ENCODE data around the gene NR2F1. TPM values are rescaled to one million over a fixed set of nuclear protein-coding genes. Genes with fewer than 3 reads are reported as not detected.
A peak's percentile ranks its signal among the peaks of the same experiment; 100 is the strongest.

Gene NR2F1
- total RNA-seq, 1 experiment from 2014 or later: 1.3 TPM

DNA sequence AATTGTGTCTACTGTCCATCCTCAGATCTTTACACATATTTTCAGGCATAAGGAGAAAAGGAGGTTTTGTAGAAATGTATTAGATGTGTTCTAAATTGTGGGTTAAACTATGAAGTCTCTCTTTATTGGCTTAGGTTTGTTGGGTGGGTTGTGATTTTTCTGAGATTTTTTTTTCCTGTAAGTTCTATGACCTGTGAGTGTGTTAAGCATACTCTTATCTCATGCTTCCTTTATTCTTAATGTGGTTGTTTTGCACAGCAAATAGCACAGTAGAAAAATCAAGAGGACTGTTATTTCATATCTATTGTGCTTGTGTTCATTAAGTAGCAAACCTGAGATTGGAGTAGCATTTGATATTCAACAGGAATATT lies 23.3 kb downstream of the NR2F1 start:
- DNase-seq: no peak
- no peaks in the 10 kb centered on the region for H3K9me3 ChIP-seq (ENCODE audit: insufficient read depth, low read depth)
- POLR2A ChIA-PET (ENCODE audit: unreplicated experiment): no interaction called here
- H3K4me3 ChIP-seq: no peak overlapping the region
- H2AFZ ChIP-seq: no peak overlapping the region
- no peaks in the 10 kb centered on the region for H3K79me2 ChIP-seq (ENCODE audit: low read depth)
- H3K9me2 ChIP-seq (ENCODE audit: insufficient read depth): no peaks in the 10 kb centered on the region
- H3K27ac ChIP-seq: no peak overlapping the region
- no peaks in the 10 kb centered on the region for H3K27me3 ChIP-seq (ENCODE audit: insufficient read depth, low read depth)
- H3K4me1 ChIP-seq (replicated peaks; ENCODE audit: insufficient read depth): peaks cover 21% of the 10 kb centered on the region
- no peak for TF ChIP-seq EZH2 (IDR thresholded peaks at IDR 0.05; ENCODE audit: low read depth)
- TF ChIP-seq, protein P1, sequence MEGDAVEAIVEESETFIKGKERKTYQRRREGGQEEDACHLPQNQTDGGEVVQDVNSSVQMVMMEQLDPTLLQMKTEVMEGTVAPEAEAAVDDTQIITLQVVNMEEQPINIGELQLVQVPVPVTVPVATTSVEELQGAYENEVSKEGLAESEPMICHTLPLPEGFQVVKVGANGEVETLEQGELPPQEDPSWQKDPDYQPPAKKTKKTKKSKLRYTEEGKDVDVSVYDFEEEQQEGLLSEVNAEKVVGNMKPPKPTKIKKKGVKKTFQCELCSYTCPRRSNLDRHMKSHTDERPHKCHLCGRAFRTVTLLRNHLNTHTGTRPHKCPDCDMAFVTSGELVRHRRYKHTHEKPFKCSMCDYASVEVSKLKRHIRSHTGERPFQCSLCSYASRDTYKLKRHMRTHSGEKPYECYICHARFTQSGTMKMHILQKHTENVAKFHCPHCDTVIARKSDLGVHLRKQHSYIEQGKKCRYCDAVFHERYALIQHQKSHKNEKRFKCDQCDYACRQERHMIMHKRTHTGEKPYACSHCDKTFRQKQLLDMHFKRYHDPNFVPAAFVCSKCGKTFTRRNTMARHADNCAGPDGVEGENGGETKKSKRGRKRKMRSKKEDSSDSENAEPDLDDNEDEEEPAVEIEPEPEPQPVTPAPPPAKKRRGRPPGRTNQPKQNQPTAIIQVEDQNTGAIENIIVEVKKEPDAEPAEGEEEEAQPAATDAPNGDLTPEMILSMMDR (conservative IDR thresholded peaks at IDR 0.05): no peak
- no peaks in the 10 kb centered on the region for H4K20me1 ChIP-seq (ENCODE audit: insufficient read depth)
- H3K36me3 ChIP-seq (ENCODE audit: low read depth): no peaks in the 10 kb centered on the region
- H3K4me2 ChIP-seq: no peak overlapping the region; the same call in 1 of the 2 replicates
- no TSS peak for BruUV-seq (replicated peaks)
- intact Hi-C loops (cut with micrococcal nuclease; ENCODE audit: unreplicated experiment): no loop called here
- H3F3A ChIP-seq (ENCODE audit: insufficient read depth, low read depth): peaks cover 14% of the 10 kb centered on the region; the same call in 1 of the 2 replicates
- CTCF ChIA-PET: no interaction called here

DNA sequence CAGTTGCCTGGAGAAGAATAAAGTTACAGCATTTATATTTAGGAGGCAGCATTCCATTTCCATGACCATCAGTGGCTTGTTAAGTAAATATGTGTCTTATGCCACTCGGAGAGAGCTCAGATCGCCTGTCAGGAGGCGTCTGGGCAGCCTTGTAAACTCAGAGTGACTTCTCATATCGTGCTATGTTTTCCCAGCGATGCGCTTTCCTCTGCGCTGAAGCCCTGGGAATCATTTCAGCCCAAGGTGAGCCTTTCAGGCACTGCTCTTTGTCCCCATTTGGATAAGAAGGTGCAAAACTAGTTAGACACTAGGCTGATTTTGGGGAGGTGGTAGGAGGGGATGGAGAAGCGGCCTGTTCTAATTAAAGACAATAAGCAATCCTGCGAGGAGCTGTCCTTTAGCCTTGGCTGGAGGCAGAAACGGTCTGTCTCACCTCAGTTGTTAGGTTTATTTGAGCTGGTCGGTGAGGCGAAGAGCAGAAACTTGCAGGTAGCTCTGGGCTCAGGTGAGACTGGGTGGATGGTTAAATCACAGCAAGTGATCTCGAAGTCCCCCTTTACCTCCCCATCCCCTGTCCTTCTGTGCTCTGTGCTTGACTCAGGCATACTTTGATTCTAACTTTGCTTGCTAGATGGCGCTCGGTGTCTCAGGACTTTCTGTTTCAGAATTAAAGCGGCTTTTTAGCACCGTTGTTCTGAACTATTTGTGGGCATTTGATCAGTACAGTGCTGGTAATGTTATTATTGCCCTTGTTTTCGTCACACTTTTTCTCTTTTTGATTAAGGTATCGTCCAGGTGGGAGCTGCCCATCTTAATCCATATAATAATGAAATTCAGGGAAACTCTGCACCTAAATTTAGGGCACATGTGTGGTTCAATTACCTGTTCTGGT lies 24.6 kb downstream of the NR2F1 start:
- no peak for TF ChIP-seq EZH2 (IDR thresholded peaks at IDR 0.05; ENCODE audit: low read depth)
- TF ChIP-seq, protein P1 (conservative IDR thresholded peaks at IDR 0.05): peak; percentile 58; the same call in 1 of the 2 replicates
- no peaks in the 10 kb centered on the region for H3K27me3 ChIP-seq (ENCODE audit: insufficient read depth, low read depth)
- DNase-seq: peak; percentile 38 to 88
- peaks cover 14% of the 10 kb centered on the region; the same call in 1 of the 2 replicates for H3F3A ChIP-seq (ENCODE audit: insufficient read depth, low read depth)
- peak overlapping the region; percentile 47 for H3K4me3 ChIP-seq
- H3K4me1 ChIP-seq (replicated peaks; ENCODE audit: insufficient read depth): peaks cover 21% of the 10 kb centered on the region
- H3K4me2 ChIP-seq: peak overlapping the region; percentile 77
- H4K20me1 ChIP-seq (ENCODE audit: insufficient read depth): no peaks in the 10 kb centered on the region
- H2AFZ ChIP-seq: peak overlapping the region; percentile 74
- H3K27ac ChIP-seq: peak overlapping the region; percentile 60
- no TSS peak for BruUV-seq (replicated peaks)
- no peaks in the 10 kb centered on the region for H3K79me2 ChIP-seq (ENCODE audit: low read depth)
- H3K9me2 ChIP-seq (ENCODE audit: insufficient read depth): no peaks in the 10 kb centered on the region
- POLR2A ChIA-PET (ENCODE audit: unreplicated experiment): interaction anchor here (0.7 kb wide), 2 partner anchors 27 to 543 kb away, joined by 3 to 7 read pairs; partner anchors contain the start of gene NR2F1-AS1
- CTCF ChIA-PET: interaction anchor here (0.6 to 1.8 kb wide), 7 partner anchors 10 to 1243 kb away, joined by 3 to 10 read pairs (median 4); partner anchors contain the start of gene NR2F1
- no peaks in the 10 kb centered on the region for H3K9me3 ChIP-seq (ENCODE audit: insufficient read depth, low read depth)
- intact Hi-C loops (cut with micrococcal nuclease; ENCODE audit: unreplicated experiment): no loop called here
- H3K36me3 ChIP-seq (ENCODE audit: low read depth): no peaks in the 10 kb centered on the region

DNA sequence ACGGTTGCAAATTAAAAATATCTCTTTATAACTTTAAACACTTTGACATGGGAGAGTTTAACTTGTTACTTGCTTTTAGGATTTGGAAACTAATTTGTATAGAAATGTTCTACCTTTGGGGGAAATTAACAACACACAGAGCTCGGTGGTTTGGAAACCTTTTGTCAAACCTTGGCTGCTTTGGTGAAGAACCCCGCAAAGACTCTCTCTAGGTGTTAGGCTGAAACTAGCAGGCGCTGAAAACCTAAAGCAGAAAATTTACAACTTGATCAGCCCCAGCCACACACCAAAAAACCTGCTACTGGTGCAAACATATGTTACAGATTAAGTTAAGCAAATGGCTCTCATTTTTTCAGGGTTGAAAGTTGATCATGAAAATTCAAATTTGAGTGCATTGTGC lies 25.8 kb downstream of the NR2F1 start:
- H3K36me3 ChIP-seq (ENCODE audit: low read depth): no peaks in the 10 kb centered on the region
- no peaks in the 10 kb centered on the region for H3K9me2 ChIP-seq (ENCODE audit: insufficient read depth)
- no peak overlapping the region for H3K4me3 ChIP-seq
- no TSS peak for BruUV-seq (replicated peaks)
- no peak overlapping the region for H3K27ac ChIP-seq
- intact Hi-C loops (cut with micrococcal nuclease; ENCODE audit: unreplicated experiment): no loop called here
- no peaks in the 10 kb centered on the region for H3K27me3 ChIP-seq (ENCODE audit: insufficient read depth, low read depth)
- H3K79me2 ChIP-seq (ENCODE audit: low read depth): no peaks in the 10 kb centered on the region
- H3K9me3 ChIP-seq (ENCODE audit: insufficient read depth, low read depth): no peaks in the 10 kb centered on the region
- H4K20me1 ChIP-seq (ENCODE audit: insufficient read depth): no peaks in the 10 kb centered on the region
- CTCF ChIA-PET: interaction anchor here (1.8 kb wide), 1 partner anchor 192 kb away, joined by 4 read pairs; no protein-coding TSS in a partner anchor
- no peak overlapping the region for H3K4me2 ChIP-seq
- TF ChIP-seq, protein P1 (conservative IDR thresholded peaks at IDR 0.05): no peak
- no peak for TF ChIP-seq EZH2 (IDR thresholded peaks at IDR 0.05; ENCODE audit: low read depth)
- H2AFZ ChIP-seq: no peak overlapping the region
- no peak for DNase-seq
- H3K4me1 ChIP-seq (replicated peaks; ENCODE audit: insufficient read depth): peaks cover 21% of the 10 kb centered on the region
- POLR2A ChIA-PET (ENCODE audit: unreplicated experiment): no interaction called here
- H3F3A ChIP-seq (ENCODE audit: insufficient read depth, low read depth): peaks cover 14% of the 10 kb centered on the region; the same call in 1 of the 2 replicates
